Fibroblast of pulmonary artery (primary cell): ENCODE measurements around the gene IGF1R.
A peak's percentile ranks its signal among the peaks of the same experiment; 100 is the strongest.

ENCODE experiments used
- DNase-seq: peaks from one replicate; pipeline ENCODE4 v3.0.0-alpha.2; 2010; ENCODE audit warnings: low read depth
- H3K4me3 ChIP-seq: replicated peaks from 2 replicates; pipeline ENCODE4 v1.5.1; 2011; ENCODE audit warnings: low read depth, mild to moderate bottlenecking, control low read depth, low read length, moderate library complexity
- CTCF ChIP-seq: IDR thresholded peaks from 2 replicates; pipeline ENCODE4 v1.5.1; 2011; ENCODE audit warnings: mild to moderate bottlenecking, control low read depth, low read length, inconsistent platforms; ENCODE audit errors: missing control alignments

IGF1R gene

GRCh38 chr15:98751767-98752166, 103.4 kb downstream of the IGF1R start:
- no peak for TF ChIP-seq CTCF
- DNase-seq, result no peak
- H3K4me3 ChIP-seq, result no peak overlapping the region

- DNase-seq, result peak; percentile 49
- H3K4me3 ChIP-seq, result peak overlapping the region; percentile 58
- no peak for TF ChIP-seq CTCF
Measured at GRCh38 chr15:98753726-98754656, 105.7 kb downstream of the IGF1R start.

GRCh38 chr15:98754657-98755022, 106.3 kb downstream of the IGF1R start:
- H3K4me3 ChIP-seq, result peak overlapping the region; percentile 58
- no peak for TF ChIP-seq CTCF
- no peak for DNase-seq

- TF ChIP-seq CTCF, result no peak
- DNase-seq, result no peak
- H3K4me3 ChIP-seq, result no peak overlapping the region
Measured at GRCh38 chr15:98755138-98755537, 106.8 kb downstream of the IGF1R start.

GRCh38 chr15:98755781-98756180, 107.4 kb downstream of the IGF1R start:
- TF ChIP-seq CTCF, result no peak
- no peak for DNase-seq
- no peak overlapping the region for H3K4me3 ChIP-seq

GRCh38 chr15:98758224-98758623, 109.9 kb downstream of the IGF1R start:
- DNase-seq, result no peak
- TF ChIP-seq CTCF, result no peak
- no peak overlapping the region for H3K4me3 ChIP-seq

- DNase-seq, result no peak
- TF ChIP-seq CTCF, result no peak
- H3K4me3 ChIP-seq, result no peak overlapping the region
Measured at GRCh38 chr15:98759277-98759676, 110.9 kb downstream of the IGF1R start.
